GM19467 (cell line): ENCODE measurements around the gene NUDT15.
"Not testable (repeated sequence)": the region's sequence is repeated elsewhere in the genome, so short reads cannot be mapped to it uniquely, and the experiment has no call there.

ENCODE experiments used
- ATAC-seq: cut with Tn5 transposase; IDR thresholded peaks from one replicate; pipeline ENCODE4 v1.9.1; 2021; ENCODE audit warnings: mild to moderate bottlenecking, moderate library complexity; ENCODE audit not compliant: unreplicated experiment

Gene NUDT15

DNA sequence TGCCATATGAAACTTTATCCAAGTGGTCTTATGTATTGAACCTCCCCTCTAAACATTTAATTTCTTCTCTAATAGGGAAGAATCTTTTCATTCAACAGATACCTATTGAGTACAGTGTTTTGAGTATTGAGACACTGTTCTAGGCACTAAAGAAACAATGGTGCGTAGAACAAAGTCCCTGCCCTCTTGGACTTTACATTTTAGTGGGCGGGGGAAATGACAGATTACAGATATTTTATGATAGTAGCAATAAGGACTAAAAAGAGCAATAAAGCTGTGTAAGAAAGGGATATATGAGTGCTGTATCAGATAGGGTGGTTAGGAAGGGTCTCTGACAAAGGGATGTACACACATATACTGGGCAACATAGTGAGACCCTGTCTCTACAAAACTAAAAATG, 5.4 kb downstream of the NUDT15 start:
- ATAC-seq = no peak

DNA sequence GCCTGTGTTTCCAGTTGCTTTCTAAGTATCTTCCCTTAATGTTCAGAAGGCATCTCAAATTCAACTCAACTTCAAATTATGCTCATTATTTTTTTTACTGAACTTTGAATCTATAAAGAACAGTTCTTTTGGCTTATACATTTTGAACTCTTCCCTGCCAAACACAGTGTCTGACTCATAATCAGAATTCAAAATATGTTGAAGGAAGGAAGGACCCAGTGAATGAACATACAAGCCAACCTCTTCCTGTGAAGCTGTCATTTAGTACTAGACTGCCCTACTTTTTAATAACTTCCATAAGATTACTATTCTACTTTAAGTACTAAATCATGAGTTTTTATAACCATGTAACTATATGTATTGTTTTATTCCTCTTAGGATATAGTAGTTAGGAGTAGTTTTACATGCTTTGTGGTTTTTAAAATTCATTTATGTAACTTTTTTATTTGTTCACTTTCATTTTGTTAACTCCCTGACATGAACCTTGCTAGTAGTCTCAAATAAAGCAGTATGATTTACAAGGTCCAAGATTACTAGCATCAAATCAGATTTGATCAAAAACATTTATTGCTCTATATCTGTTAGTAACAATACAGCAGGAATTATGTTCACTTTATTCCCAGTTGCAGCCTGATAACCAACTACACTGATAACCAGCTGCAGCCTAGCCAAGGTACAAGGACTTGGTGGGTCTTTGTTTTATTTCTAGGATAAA, 6.4 kb downstream of the NUDT15 start:
- no peak for ATAC-seq

DNA sequence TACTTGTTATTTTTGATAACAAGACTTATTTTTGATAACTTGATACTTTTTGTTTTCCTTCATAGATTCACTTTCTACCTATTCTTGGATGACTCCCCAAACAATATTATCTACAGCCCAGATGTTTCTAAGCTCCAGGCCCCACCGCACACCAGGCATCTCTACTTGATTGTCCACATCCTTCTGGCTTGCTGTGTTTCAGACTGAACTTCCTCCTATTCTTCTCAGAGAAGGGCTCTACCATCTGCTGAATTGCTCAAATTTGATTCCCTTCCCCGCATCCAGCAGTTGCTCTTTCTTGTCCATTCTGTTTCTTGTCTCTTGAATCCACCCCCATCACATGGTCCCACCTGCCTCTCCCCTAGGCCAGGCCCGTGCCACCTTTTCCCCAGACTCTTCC, 13.0 kb downstream of the NUDT15 start:
- ATAC-seq = no peak

DNA sequence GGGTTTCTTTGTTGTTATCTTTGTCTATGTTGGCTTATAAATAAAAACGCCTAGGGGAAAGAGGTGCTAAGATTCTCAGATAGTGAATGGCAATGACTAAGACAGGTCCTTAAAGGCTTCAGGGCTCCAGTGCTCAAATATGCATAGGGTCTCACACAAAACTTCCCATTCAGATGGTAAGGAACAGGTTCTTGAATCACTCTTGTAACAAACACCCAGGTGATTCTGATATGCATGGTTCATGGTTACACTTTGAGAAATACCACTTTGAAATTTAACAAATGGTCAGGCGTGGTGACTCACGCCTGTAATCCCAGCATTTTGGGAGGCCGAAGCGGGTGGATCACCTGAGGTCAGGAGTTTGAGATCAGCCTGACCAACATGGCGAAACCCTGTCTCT, 17.1 kb downstream of the NUDT15 start:
- ATAC-seq = no peak

DNA sequence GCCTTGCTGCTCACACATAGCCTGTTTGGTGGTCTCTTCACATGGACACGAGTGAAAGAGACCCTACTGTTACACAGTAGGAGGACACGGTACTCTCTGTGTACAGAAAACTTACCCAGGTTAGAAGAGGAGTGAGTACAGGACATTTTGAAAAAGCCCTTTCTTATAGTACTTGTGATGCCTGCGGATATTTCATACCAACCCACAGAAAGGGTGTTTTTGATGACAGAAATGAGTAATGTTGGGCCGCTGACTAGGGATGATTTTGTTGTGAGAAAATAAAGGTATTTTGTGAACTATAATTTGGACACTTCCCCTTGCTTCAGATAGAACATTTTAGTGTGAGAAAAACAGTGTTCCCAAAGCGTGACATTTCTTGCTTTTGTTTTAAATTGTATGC, 18.2 kb downstream of the NUDT15 start:
- no peak for ATAC-seq

DNA sequence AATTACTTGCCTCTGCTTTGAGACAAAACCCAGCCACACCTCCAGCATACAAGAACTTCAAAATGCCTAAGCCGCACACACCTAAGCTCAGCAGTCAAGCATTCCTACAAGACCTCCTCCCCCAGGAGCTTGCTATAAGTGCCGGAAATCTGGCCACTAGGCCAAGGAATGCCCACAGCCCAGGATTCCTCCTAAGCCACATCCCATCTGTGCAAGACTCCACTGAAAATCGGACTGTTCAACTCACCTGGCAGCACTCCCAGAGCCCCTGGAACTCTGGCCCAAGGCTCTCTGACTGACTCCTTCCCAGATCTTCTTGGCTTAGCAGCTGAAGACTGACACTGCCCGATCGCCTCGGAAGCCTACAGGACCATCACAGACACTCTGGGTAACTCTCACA, 21.0 kb downstream of the NUDT15 start:
- ATAC-seq = not testable (repeated sequence)

DNA sequence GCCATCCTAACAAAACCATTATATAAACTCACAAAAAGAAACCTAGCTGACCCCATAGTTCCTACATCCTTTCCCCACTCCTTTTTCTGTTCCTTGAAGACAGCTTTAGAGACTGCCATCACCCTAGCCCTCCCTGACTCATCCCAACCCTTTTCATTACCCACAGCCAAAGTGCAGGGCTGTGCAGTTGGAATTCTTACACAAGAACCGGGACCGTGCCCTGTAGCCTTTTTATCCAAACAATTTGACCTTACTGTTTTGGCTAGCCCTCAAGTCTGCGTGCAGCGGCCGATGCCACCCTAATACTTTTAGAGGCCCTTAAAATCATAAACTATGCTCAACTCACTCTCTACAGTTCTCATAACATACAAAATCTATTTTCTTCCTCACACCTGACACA, 22.4 kb downstream of the NUDT15 start:
- not testable (repeated sequence) for ATAC-seq

DNA sequence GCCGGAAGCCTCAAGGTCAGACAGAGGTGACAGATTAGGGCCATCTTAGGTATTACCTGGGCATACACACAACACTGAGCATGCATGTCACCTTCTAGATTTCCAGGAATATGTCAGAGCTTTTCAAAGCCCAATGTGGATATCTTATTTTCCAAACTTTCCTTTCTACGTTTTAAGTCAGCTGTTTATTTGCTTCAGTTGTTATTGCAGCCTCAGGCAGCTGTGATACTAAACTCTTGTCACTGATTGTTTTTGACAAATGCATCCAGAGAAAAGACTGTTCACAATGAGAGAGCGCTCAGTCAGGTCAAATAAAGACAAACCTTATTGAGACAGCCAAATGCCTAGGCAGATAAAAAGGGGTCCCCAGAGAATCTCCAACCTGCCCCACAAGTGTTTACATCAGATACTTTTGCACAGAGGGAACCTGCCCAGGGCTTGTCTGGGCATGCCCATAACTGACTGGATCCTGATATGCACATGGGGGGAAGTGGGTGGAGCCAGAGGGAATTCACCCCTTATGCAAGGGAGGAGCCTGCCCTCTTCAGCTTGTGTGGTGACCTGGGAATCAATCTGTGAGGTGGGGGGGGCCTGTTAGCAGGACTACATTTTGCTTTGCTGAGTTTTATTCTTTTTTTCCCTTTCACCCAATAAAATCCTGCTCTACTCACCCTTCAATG, 28.9 kb downstream of the NUDT15 start:
- ATAC-seq = no peak

DNA sequence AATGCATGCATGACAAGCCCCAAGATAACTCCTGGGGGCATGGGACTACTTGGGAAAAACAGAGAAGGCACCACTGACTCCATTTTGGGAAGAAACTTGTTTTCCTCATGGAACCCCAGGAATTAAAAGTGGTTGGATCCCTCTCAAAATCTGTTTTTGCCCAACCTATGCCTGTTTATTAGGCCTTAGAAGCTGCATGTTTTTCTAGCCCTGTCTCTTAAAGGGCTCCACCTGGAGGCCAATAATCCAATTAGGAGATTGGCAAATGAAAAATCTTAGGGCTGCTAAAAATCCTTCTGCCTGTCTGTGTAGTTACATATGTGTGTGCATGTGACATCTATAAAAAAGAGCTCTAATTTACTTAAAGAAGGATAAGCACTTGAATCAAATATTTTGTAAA, 30.5 kb downstream of the NUDT15 start:
- ATAC-seq = no peak

DNA sequence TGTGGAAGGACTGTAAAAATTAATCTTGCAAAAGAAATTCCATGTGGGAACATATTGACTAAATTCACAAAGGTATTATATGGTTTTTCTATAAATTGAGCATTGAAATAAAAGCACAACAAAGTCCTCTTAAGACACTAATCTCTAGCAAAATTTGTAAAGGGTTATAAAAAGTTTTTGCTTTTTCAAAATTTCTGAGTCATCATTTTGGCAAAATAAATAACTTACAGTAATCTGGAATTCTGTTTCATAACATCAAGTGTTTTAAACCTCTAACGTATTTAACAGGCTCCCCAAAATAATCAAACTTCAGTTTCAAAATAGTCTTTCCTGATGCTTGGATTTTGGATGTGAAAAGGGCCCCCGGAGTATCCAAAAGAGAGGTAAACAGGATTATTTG, 31.4 kb downstream of the NUDT15 start:
- ATAC-seq = no peak

DNA sequence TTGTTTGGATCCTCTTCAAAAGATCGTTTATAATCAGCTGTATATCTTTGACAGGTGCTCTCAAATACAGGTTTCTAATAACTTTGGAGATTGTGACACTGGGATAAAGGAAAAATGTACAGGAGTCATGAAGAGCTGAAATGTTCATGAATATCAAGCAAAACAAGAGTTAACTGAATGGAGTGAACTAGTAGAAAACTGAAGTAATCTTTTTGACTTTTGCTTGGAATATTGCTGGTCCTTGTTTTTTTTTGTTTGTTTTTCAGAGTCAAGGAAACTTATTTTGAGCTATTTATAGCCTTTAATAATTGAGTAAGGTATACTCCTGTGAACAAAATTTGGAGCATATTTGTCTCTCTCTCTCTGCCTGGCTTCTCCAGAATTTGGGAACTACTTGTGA, 32.0 kb downstream of the NUDT15 start:
- no peak for ATAC-seq

DNA sequence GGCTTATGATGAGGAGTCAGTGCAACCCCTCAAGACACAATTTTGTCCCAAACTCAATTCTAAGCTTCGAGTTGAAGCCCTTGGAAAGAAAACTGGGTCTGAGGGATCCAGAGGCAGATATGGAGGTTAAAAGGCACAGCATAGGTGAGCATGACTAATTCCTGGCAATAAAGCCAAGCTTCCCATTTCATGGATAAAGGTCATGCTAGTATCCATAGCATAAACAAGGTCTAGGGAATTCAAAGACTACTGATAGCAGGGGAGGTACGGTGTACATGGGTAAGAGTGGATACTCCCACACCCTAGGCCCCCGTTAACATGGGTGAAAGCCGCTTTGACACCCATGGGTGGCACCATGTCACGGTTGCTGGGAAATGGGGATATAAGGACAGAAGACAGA, 33.4 kb downstream of the NUDT15 start:
- ATAC-seq = no peak

DNA sequence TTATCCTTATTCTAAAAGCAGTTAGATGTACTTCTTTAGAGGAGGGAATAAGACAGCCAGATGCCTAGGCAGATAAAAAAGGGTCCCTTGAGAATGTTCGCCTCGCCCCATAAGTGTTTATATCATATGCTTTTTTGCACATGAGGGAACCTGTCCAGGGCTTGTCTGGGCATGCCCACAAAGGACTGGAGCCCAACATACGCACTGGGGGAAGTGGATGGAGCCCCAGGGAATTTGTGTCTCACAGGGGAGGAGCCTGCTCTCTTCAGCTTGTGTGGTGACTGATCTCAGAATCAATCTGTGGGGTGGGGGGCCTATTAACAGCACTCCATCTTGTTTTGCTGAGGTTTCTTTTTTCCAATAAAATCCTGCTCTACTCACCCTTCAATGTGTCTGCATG, 34.8 kb downstream of the NUDT15 start:
- no peak for ATAC-seq

DNA sequence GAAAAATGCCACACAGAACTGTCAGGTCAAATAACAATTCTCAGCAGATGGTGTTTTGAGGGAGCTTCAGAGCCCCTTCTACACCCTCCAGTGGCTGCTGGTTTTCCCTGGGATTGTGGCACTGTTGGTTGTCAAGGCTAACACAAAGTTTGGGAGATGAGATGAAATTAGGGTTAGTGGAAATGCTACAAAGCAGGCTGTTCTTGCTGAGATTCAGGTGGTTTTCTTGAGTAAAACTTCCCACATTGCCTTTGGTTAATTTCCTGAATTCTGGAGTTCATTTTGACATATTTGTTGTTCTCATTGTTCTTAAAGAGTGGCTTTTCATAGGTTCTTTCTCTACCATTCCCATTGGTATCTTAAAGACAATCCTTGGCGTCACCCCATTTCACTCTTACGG, 35.3 kb downstream of the NUDT15 start:
- ATAC-seq = no peak

DNA sequence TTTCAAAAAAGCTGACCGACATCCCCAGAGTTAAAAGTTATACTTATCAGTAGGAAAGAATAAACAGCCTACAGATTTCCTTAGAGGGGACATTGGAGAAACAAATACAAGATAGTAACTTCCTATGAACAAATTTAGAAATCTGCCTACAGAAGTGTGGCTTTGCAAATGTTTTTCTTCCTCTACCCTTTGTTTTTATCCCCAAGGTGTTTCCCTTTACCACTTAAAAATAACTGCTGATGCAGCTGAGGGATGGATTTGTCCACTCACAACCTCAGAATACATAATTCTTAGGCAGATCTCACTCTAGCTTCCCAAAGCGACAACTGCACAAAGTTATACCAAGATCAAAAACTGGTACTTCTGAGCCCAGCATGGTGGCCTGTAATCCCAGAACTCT, 36.5 kb downstream of the NUDT15 start:
- no peak for ATAC-seq

DNA sequence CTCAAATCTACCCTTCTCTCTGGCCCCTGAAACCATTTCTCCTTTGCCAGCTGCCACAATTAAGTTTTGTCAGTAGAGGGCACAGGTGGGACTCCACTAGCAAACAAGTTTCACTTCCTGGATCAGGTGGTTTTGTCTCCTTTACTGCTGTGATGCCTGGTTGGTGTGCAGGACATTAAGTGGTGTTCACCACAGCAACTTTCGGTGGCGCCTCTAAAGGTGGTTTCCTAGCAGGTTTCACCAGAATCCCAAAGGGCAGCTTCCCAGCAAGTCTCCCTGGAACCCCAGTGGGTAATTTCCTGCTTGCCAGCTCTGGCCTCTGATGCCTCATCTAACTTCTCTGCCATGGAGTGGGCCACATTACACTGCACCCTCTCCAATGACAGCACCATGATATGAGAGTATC, 40.7 kb downstream of the NUDT15 start:
- peak; percentile 92 for ATAC-seq

DNA sequence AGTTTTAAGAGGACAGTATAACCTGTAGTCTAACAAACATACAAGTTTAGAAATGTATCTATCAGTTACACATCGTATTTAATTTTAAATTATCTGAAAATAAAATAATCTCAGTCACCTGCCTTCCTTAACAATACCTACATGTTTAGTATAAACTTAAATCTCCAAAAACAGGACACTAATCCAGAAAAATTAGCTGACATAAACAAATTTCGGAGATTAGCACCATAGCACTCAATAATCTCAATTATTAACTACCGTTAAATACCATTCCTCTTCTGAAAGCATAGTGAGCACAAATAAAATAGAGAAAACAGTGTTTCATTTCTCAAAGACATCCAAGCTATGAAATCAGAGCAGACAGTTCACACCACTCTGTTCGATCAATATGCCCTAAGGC, 44.2 kb downstream of the NUDT15 start:
- ATAC-seq = no peak

DNA sequence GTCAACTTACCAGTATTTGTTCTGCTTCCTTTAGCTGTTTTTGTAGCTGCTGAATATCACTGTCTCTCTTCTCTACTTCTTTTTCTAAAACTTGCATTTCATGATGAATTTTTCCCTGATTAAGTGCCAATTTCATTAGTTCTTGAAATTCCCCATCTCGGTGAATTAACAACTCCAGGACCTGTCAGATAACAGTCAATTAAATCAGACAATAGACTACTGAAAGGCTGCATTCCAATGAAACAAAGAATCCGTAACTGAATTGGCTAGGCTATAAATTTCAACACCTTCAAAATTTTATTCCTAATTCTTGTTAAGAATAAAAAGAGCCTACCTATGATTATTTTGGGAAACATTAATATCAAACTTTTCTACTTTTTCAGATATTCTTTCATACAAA, 48.7 kb downstream of the NUDT15 start:
- no peak for ATAC-seq

DNA sequence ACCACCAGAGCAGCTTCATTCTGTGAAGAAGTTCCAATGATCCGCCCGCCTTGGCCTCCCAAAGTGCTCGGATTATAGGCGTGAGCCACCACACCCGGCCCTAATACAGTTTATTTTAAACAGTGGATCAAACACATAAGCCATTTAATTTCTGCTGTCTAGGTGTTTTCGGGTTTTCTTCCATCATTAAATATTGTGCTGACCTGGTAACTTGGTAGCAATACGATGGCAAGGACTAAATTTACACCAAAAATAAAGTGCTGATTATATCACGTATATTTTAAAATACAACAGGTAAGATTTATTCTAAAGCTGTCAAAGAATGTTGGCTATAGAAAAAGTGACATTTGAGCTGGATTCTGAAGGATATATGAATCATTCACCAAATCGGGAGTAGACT, 56.1 kb downstream of the NUDT15 start:
- no peak for ATAC-seq

DNA sequence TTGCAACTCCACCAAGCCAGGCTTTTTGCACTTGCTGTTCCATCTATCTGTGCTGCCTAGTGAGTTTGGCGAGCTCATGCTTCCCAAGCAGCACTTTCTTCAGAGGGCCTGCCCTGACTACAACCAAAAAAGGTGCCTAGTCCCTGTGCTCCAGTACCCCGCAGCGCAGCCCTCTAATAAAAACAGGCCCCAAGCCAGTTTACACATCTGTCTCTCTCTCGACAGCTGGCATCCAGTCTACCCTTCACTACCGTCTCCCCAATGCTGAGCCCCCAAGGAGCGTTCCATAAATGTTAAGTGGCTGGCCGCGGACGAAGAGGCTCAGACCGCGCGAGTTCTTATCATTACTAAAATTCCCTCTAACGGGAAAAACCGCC, 56.9 kb downstream of the NUDT15 start:
- ATAC-seq = peak; percentile 8

DNA sequence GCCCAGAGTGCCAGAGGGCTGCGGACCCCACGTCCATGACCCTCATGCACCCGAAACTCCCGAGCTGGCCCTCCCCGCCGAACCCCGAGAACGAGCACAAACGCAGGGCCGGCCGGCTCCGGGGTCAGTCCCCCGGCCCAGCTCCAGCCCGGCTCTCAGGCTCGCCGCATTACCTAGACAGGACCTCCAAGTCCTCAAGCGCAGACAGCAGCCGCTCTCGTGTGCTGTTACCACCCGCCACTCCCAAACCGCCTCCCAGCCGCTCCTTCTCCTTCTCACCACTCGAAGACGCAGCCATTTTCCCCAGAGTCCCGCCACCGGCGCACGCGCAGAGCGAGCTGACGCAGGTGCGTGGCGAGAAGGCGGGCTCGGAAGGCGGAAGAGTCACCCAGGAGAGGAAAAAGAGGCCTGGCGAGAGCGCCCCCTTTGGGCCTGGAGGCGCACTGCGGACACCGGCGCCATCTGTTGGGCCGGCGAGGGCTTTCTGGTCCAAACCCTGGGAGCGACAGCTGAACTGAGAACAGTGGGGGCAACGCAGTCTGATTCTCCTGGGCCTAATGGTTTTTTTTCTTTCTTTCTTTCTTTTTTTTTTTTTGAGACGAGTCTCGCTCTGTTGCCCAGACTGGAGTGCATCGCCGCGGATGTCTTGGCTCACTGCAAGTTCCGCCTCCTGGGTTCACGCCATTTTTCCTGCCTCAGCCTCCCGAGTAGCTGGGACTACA, 57.4 kb downstream of the NUDT15 start, which contains the start of gene MED4:
MED4 (minus strand) TSS at position 324 of the 722 bp plus-strand sequence; CDS start at position 298, 26 bp downstream.
- ATAC-seq = peak; percentile 88

DNA sequence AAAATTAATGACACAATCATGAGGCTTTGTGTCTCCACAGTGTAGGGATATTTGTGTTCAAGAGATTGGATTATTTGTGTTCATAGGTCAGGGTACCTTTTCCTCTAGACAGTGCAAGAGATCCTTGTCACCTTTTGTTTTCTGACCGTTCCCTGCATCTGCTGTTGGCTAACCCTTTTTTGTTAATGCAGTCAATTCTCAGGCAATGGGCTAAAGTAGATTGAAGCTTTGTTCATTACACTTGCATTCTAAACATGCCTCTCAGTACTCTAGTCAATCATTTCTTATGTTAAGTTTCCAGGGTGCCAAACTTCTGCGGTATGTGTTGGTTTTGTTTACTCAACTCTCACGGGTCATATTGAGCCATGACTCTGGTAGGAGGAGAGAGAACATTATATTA, 59.1 kb downstream of the NUDT15 start:
- ATAC-seq = no peak
